Measurements from ENCODE around the gene HSD3B7.

The HSD3B7 gene

DNA sequence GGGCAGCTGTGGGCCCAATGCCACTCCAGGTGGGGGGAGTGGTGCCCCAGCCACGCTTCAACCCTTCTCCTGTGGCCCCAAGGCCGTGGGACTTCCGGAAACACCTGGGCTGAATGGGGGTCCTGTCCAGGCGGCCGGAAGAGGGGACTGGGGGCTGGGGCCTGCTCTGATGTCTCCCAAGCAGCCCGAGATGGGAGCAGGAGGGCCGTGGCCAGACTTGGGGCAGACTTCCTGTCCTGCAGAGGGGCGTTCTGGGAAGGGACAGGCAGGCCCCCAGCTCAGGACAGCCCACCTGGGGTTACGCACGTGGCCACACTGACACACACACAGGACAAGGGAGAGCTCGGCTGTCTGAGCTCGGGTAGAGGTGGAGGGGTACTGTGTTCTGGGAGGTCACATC, 5.1 kb downstream of the HSD3B7 start (continued):
- TF ChIP-seq, protein P1, sequence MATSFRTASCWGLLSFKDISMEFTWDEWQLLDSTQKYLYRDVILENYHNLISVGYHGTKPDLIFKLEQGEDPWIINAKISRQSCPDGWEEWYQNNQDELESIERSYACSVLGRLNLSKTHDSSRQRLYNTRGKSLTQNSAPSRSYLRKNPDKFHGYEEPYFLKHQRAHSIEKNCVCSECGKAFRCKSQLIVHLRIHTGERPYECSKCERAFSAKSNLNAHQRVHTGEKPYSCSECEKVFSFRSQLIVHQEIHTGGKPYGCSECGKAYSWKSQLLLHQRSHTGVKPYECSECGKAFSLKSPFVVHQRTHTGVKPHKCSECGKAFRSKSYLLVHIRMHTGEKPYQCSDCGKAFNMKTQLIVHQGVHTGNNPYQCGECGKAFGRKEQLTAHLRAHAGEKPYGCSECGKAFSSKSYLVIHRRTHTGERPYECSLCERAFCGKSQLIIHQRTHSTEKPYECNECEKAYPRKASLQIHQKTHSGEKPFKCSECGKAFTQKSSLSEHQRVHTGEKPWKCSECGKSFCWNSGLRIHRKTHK (tag by site-specific recombination; IDR thresholded peaks at IDR 0.05), result no peak
- TF ChIP-seq, protein P2, sequence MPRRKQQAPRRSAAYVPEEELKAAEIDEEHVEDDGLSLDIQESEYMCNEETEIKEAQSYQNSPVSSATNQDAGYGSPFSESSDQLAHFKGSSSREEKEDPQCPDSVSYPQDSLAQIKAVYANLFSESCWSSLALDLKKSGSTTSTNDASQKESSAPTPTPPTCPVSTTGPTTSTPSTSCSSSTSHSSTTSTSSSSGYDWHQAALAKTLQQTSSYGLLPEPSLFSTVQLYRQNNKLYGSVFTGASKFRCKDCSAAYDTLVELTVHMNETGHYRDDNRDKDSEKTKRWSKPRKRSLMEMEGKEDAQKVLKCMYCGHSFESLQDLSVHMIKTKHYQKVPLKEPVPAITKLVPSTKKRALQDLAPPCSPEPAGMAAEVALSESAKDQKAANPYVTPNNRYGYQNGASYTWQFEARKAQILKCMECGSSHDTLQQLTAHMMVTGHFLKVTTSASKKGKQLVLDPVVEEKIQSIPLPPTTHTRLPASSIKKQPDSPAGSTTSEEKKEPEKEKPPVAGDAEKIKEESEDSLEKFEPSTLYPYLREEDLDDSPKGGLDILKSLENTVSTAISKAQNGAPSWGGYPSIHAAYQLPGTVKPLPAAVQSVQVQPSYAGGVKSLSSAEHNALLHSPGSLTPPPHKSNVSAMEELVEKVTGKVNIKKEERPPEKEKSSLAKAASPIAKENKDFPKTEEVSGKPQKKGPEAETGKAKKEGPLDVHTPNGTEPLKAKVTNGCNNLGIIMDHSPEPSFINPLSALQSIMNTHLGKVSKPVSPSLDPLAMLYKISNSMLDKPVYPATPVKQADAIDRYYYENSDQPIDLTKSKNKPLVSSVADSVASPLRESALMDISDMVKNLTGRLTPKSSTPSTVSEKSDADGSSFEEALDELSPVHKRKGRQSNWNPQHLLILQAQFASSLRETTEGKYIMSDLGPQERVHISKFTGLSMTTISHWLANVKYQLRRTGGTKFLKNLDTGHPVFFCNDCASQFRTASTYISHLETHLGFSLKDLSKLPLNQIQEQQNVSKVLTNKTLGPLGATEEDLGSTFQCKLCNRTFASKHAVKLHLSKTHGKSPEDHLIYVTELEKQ (tag by site-specific recombination; IDR thresholded peaks at IDR 0.05; ENCODE audit: borderline replicate concordance), result no peak

DNA sequence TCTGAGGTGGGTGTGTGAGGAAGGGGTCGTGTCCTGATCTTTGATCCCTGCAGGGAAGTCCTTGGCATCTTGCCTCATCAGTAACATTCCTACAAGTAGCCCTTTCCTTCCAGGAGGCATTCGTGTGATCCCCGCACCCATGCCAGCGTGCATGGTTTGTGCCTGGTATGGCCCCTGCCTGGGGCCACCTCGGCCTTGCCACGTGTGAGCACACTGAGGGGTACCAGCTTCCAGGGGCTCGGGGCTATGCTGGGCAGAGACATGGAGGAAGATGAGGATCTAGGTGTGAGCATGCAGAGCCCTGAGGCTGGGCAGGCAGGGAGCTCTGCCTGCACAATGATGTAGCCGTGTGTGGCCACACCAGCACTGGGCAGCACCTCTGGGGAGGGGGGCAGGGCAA, 6.0 kb downstream of the HSD3B7 start:
- H3K36me3 ChIP-seq (ENCODE audit: control insufficient read depth in 2 of 2, insufficient read depth in 1 of 2, low read length in 2 of 2), result peaks cover 0 to 15% of the 10 kb centered on the region in 2 experiments; a peak in 1 of 3 replicates
- TF ChIP-seq, protein P3, sequence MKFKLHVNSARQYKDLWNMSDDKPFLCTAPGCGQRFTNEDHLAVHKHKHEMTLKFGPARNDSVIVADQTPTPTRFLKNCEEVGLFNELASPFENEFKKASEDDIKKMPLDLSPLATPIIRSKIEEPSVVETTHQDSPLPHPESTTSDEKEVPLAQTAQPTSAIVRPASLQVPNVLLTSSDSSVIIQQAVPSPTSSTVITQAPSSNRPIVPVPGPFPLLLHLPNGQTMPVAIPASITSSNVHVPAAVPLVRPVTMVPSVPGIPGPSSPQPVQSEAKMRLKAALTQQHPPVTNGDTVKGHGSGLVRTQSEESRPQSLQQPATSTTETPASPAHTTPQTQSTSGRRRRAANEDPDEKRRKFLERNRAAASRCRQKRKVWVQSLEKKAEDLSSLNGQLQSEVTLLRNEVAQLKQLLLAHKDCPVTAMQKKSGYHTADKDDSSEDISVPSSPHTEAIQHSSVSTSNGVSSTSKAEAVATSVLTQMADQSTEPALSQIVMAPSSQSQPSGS (tag by site-specific recombination; IDR thresholded peaks at IDR 0.05; ENCODE audit: low read depth), result no peak
- no peak for TF ChIP-seq ZNF623 (tag by site-specific recombination; IDR thresholded peaks at IDR 0.05)
- no peak for TF ChIP-seq ZNF791 (tag by site-specific recombination; IDR thresholded peaks at IDR 0.05)
- TF ChIP-seq ZNF133 (tag by site-specific recombination; IDR thresholded peaks at IDR 0.05), result no peak
- no peak for TF ChIP-seq MYNN (tag by site-specific recombination; IDR thresholded peaks at IDR 0.05; ENCODE audit: borderline replicate concordance)
- TF ChIP-seq KLF10 (tag by site-specific recombination; IDR thresholded peaks at IDR 0.05), result no peak
- TF ChIP-seq ZNF629 (tag by site-specific recombination; IDR thresholded peaks at IDR 0.05), result no peak
- no peak for TF ChIP-seq SALL2 (tag by site-specific recombination; IDR thresholded peaks at IDR 0.05; ENCODE audit: borderline replicate concordance)
- TF ChIP-seq ZNF302 (tag by site-specific recombination; IDR thresholded peaks at IDR 0.05; ENCODE audit: low read depth), result no peak
- no peak for TF ChIP-seq ZNF571 (tag by site-specific recombination; IDR thresholded peaks at IDR 0.05)
- no peak for TF ChIP-seq FEZF1 (tag by site-specific recombination; IDR thresholded peaks at IDR 0.05)
- TF ChIP-seq, protein P4, sequence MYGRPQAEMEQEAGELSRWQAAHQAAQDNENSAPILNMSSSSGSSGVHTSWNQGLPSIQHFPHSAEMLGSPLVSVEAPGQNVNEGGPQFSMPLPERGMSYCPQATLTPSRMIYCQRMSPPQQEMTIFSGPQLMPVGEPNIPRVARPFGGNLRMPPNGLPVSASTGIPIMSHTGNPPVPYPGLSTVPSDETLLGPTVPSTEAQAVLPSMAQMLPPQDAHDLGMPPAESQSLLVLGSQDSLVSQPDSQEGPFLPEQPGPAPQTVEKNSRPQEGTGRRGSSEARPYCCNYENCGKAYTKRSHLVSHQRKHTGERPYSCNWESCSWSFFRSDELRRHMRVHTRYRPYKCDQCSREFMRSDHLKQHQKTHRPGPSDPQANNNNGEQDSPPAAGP (tag by site-specific recombination; IDR thresholded peaks at IDR 0.05), result no peak
- TF ChIP-seq ZNF768 (tag by site-specific recombination; IDR thresholded peaks at IDR 0.05), result no peak
- no peaks in the 10 kb centered on the region for H3K9me3 ChIP-seq (ENCODE audit: control insufficient read depth, insufficient read depth, low read depth, low read length)
- no peak overlapping the region for H3K27ac ChIP-seq (ENCODE audit: extremely low read depth, low read depth, low read length)
- ChIA-PET POLR2A (no interaction called here), CTCF (interaction anchor here (0.6 kb wide), 1 partner anchor 1173 kb away, joined by 3 read pairs; no protein-coding TSS in a partner anchor)
- H3K4me1 ChIP-seq (ENCODE audit: control insufficient read depth, insufficient read depth, low read length), result no peaks in the 10 kb centered on the region
- H3K4me3 ChIP-seq (ENCODE audit: low read depth, low read length), result no peak overlapping the region

DNA sequence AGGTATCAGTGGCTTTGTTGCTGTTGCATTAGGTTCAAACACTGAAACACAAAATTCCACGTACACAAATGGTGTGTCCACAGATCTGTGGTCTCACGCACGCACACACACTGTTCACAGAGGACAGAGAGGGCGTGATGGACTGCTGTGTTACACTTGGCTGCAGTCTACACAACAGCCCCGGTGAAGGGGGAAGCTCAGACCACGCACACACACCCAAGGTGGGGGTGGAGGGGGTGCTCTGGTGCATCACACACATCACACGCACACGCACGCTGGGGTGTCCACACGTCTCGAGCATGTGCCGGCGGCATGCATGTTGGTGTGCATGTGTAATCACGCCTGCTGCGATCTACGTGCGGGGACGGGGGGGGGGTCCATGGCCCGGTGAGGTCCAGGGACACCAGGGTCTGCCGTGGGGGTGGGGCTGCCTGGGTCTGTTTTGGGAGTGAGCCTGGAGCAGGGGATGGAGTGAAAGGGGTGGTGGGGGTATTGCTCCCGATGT, 7.3 kb downstream of the HSD3B7 start:
- Histone ChIP-seq H3K4me1 (ENCODE audit: control insufficient read depth, insufficient read depth, low read length) (no peaks in the 10 kb centered on the region), H3K9me3 (ENCODE audit: control insufficient read depth, insufficient read depth, low read depth, low read length) (no peaks in the 10 kb centered on the region), H3K27ac (ENCODE audit: extremely low read depth, low read depth, low read length) (no peak overlapping the region), H3K4me3 (ENCODE audit: low read depth, low read length) (no peak overlapping the region), H3K36me3 (ENCODE audit: control insufficient read depth in 2 of 2, insufficient read depth in 1 of 2, low read length in 2 of 2) (peaks cover 0 to 5% of the 10 kb centered on the region in 2 experiments; a peak in 1 of 3 replicates)
- ChIA-PET POLR2A (interaction anchor here (1.4 kb wide), 1 partner anchor 9 kb away, joined by 3 read pairs; no protein-coding TSS in a partner anchor), CTCF (interaction anchor here (0.6 kb wide), 1 partner anchor 126 kb away, joined by 3 read pairs; no protein-coding TSS in a partner anchor)
- TF ChIP-seq ZNF184 (tag by site-specific recombination; IDR thresholded peaks at IDR 0.05), result no peak
- TF ChIP-seq, protein P5, sequence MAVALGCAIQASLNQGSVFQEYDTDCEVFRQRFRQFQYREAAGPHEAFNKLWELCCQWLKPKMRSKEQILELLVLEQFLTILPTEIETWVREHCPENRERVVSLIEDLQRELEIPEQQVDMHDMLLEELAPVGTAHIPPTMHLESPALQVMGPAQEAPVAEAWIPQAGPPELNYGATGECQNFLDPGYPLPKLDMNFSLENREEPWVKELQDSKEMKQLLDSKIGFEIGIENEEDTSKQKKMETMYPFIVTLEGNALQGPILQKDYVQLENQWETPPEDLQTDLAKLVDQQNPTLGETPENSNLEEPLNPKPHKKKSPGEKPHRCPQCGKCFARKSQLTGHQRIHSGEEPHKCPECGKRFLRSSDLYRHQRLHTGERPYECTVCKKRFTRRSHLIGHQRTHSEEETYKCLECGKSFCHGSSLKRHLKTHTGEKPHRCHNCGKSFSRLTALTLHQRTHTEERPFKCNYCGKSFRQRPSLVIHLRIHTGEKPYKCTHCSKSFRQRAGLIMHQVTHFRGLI (tag by site-specific recombination; IDR thresholded peaks at IDR 0.05), result no peak
- TF ChIP-seq ZNF157 (tag by site-specific recombination; IDR thresholded peaks at IDR 0.05), result no peak
- TF ChIP-seq ZNF777 (tag by site-specific recombination; IDR thresholded peaks at IDR 0.05; ENCODE audit: borderline replicate concordance), result no peak
- TF ChIP-seq ZNF561 (tag by site-specific recombination; IDR thresholded peaks at IDR 0.05; ENCODE audit: borderline replicate concordance), result no peak
- no peak for TF ChIP-seq BCL11A (tag by site-specific recombination; IDR thresholded peaks at IDR 0.05; ENCODE audit: low read depth)
- TF ChIP-seq ZNF785 (tag by site-specific recombination; IDR thresholded peaks at IDR 0.05), result no peak
- no peak for TF ChIP-seq SALL2 (tag by site-specific recombination; IDR thresholded peaks at IDR 0.05; ENCODE audit: borderline replicate concordance)
- TF ChIP-seq ZNF660 (tag by site-specific recombination; IDR thresholded peaks at IDR 0.05), result no peak
- no peak for TF ChIP-seq HOXC10 (CRISPR knock-in tag; IDR thresholded peaks at IDR 0.05)
